Limb (tissue), 2 donors: Measurements from ENCODE around the gene NMNAT1.
A peak's percentile ranks its signal among the peaks of the same experiment; 100 is the strongest.
"Not testable (repeated sequence)": the region's sequence is repeated elsewhere in the genome, so short reads cannot be mapped to it uniquely, and the experiment has no call there.

ENCODE experiments used
- DNase-seq, 2 donors: peaks; one replicate each; pipeline ENCODE4 v3.0.0-alpha.2; 2016; ENCODE audit errors: extremely low spot score in 2 of 2

NMNAT1 gene

DNA sequence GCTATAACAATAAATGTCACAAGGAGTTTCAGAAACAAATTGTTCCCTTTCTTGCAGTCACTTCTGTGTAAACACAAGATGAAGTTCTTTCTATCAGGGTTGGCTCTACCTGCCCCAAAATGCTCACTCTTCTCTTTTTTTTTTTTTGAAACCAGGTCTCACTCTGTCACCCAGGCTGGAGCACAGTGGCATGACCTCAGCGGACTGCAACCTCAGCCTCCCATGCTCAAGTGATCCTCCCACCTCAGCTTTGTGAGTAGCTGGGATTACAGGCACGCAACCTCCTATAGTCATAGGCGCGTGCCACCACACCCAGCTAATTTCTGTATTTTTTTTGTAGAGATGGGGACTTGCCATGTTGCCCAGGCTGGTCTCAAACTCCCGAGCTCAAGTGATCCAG lies 22.7 kb upstream of the NMNAT1 start:
- DNase-seq: no peak

DNA sequence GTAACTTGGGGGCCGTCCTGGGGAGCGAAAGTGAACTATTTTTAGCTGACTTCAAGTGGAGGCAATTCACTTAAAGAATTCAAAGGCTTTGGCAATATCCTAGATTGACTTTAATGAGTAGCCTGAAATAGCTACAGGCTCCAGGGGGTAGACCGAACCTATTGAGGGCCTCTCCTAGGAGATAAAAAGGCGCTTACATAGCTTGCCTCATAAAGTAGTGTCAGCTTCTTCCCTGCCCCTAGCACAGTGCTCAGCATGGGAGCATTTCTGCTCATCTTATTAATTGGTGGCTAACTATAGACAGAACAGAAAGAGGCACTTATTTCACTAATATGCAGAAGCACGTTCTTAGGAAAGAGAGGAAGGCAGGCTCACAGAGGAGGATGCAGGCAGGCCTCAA lies 20.9 kb upstream of the NMNAT1 start:
- no peak for DNase-seq

DNA sequence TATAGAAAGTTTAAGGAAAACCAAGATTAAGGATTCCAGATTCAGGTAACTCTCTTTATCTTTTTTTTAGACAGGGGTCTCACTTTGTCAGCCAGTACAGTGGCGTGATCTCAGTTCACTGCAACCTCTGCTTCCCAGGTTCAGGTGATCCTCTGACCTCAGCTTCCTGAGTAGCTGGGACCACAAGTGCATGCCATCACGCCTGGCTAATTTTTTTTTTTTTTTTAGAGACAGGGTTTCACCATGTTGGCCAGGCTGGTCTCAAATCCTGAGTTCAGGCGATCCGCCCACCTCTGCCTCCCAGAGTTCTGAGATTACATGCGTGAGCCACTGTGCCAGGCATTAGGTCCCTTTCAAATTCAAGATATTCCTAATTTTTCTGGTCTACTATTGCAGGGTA lies 16.0 kb upstream of the NMNAT1 start:
- no peak for DNase-seq

DNA sequence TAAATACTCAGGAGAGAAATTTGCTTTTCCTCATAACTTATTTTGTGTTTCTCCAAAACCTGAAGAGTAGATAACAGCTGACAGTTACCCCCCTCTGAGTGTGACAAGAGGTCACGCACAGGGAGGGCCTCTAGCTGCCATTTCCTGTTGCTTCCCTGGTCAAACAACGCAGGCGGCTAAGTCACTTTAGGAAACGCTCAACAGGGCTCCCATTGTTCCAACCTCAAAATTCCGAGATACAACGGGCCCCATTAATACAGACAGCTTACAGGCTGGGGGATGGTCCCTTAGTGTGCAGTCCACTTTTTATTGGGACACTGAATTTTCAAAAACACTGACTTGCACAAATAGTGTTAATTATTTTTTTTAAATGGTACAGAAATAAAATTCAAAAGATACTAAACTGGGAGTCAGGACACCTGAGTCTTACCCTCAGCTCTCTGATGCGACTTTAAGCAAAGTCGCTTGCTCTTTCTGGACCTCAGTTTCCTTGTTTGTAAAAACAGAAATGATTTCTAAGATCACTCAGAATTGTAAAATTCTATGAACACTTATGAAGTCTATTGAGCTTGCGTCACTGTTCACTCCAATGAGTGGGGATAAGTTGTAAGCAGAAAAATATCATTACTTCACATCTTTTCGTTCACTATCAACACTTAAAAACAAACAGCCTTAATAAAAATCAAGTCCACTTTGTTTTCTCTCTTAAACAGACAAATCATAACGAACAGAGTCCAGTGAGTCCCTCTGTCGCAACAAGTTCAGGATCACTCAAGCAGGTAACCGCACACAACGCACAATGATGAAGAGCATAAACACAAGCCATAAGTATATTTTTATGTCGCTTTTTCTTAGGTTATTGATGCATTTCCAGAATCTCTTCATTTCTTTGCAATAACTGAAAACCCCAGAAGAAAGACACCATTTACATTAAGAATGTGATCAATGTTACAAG lies 13.6 kb upstream of the NMNAT1 start:
- no peak for DNase-seq

- peak in 1 of 2 donors; percentile 52 for DNase-seq
Observed at GRCh38 chr1:9942399-9942938, 806 bp upstream of the NMNAT1 start.

- DNase-seq: no peak
Observed at GRCh38 chr1:9946315-9946714, 3.0 kb downstream of the NMNAT1 start.

- no peak for DNase-seq
Observed at GRCh38 chr1:9957726-9958125, 14.5 kb downstream of the NMNAT1 start.

DNA sequence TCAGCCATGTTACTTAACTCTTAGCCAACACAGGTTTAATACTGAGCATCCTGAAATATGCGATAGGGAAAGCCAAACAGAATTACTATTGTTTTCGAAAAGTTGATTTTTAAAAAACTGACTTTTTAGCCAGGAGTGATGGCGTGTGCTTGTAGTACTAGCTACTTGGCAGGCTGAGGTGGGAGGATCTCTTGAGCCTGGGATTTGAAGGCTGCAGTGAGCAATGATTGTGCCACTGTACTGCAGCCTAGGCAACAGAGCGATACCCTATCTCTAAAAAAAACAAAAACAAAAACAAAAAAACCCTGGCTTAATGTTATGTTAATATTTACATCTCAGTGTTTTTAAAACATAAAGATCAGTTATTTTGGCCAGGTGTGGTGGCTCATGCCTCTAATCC lies 16.7 kb downstream of the NMNAT1 start:
- DNase-seq: peak in 1 of 2 donors; percentile 5

- DNase-seq: peak; percentile 24 to 42
Observed at GRCh38 chr1:9960706-9961562, 17.7 kb downstream of the NMNAT1 start.

- no peak for DNase-seq
Observed at GRCh38 chr1:9984253-9984652, 41.0 kb downstream of the NMNAT1 start.

DNA sequence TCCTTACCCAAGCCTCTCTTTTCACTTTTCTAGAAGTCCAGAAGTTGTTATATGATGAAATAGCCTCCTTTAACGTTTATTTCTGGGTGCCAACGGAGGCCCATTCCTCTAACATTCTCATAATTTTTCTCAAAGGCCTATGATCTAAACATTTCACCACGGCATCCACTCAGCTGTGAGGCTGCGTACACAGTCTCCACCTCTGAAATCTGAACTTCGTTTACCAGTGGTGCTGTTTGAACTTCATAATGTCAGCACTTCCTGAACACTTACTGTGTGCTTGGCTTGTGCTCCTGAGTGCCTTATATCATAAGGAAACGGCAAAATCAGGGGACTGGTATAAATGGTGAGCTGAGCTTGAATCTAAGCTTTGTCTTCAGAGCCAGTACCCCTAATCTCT lies 41.7 kb downstream of the NMNAT1 start:
- no peak for DNase-seq

DNA sequence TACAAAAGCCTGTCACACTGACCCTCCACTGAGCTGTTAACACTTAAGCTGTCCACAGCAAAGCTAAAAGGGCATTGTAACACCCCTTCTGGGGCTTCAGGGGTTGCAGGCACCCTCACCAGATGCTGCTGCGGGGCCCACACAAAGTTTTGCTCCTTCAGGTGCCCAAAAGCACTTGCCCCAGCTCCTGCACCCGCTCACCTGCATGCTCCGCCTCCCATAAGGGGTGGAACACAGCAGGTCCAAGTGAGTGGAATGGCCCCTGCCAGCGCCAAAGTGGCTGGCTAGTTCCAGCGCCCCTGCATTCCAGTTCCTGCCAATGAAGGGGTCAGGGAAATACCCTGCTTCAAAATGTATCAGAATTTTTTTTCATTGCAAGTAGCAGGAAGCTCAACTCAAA lies 46.5 kb downstream of the NMNAT1 start:
- no peak for DNase-seq

- DNase-seq: no peak
Observed at GRCh38 chr1:9990944-9991343, 47.7 kb downstream of the NMNAT1 start.

DNA sequence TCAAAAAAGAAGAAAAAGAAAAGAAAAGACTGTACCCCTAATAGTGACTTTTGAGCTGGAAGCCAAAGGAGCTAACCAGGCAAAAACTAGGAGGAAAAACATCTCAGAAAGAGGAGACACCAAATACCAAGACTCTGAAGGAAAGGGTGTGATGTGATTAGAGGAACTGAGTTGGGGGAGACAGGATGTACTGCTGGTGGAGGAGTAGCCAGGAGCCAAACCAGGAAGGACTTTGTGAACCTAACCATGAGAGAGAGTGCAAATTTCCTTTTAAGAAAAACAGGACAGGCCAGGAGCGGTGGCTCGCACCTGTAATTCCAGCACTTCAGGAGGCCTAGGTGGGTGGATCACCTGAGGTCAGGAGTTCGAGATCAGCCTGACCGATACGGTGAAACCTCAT lies 49.6 kb downstream of the NMNAT1 start:
- no peak for DNase-seq

GRCh38 chr1:9993561-9994075 lies 50.3 kb downstream of the NMNAT1 start:
- DNase-seq: no peak

- DNase-seq: peak in 1 of 2 donors; percentile 42
Observed at GRCh38 chr1:9996624-9997582, 53.6 kb downstream of the NMNAT1 start, which contains the start of gene RBP7. RBP7 (plus strand) TSS chr1:9997228; CDS start chr1:9997259, 31 bp downstream.

DNA sequence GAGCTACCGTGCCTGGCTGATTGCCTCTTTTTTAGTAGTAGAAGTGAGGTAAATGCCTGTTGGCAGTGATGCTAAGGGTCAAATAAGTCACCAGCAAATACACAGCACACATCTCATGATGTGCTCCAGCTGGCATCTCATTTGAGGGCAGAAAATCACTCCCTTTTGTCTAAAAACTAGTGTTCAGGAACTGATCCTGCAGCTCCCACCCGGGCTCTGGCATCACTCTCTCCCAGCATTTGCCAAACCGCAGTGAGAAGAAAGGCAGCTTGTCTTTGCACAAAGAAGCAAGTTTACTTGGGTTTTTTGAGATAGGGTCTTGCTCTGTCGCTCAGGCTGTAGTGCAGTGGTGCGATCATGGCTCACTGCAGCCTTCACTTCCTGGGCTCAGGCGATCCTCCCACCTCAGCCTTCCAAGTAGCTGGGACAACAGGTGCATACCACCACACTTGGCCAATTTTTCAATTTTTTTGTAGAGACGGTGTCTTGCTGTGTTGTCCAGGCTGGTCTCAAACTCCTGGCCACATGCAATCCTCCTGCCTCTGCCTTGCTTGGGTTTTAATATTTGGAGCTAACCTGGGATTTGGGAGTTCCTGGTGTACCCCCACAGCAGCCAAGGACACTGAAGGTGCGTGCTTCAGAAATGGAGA lies 57.9 kb downstream of the NMNAT1 start:
- DNase-seq: no peak

DNA sequence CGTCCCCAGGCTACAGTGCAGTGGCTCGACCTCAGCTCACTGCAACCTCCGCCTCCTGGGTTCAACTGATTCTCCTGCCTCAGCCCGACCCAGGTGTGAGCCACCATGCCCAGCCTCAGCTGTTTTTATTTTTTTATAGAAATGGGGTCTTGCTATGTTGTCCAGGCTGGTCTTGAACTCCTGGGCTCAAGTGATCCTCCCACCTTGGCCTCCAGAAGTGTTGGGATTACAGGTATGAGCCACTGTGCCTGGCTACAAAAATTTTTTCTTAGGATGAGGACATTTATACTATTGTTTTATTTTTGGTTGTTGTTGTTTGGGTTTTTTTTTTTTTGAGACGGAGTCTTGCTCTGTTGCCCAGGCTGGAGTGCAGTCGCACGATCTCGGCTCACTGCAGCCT lies 62.0 kb downstream of the NMNAT1 start:
- not testable (repeated sequence) for DNase-seq

- peak; percentile 6 to 38 for DNase-seq
Observed at GRCh38 chr1:10007169-10007568, 63.9 kb downstream of the NMNAT1 start.

GRCh38 chr1:10014016-10014415 lies 70.7 kb downstream of the NMNAT1 start:
- DNase-seq: no peak
